AG09309 (cell line): ENCODE results near the gene NAV2.

ENCODE experiments used
- DNase-seq: peaks from one replicate; pipeline ENCODE4 v3.0.0-alpha.2; 2010; ENCODE audit warnings: low read depth
- H3K4me3 ChIP-seq: 2 replicates; pipeline ENCODE4 v1.5.1; 2011; ENCODE audit warnings: mild to moderate bottlenecking, low read depth, low read length, moderate library complexity; ENCODE audit not compliant: control insufficient read depth
- CTCF ChIP-seq: IDR thresholded peaks from 2 replicates; pipeline ENCODE4 v1.5.1; 2011; ENCODE audit warnings: mild to moderate bottlenecking, low read depth, low read length, inconsistent platforms; ENCODE audit not compliant: insufficient read depth, control insufficient read depth; ENCODE audit errors: missing control alignments

Gene NAV2

GRCh38 chr11:20048246-20048645 is 335.6 kb downstream of the NAV2 start:
- no peak overlapping the region for H3K4me3 ChIP-seq
- no peak for TF ChIP-seq CTCF
- DNase-seq: no peak

- TF ChIP-seq CTCF: no peak
- no peak overlapping the region for H3K4me3 ChIP-seq
- DNase-seq: no peak
These were observed 336.1 kb downstream of the NAV2 start for GRCh38 chr11:20048707-20049106.

GRCh38 chr11:20049231-20049630 is 336.6 kb downstream of the NAV2 start:
- no peak overlapping the region for H3K4me3 ChIP-seq
- no peak for TF ChIP-seq CTCF
- DNase-seq: no peak

- no peak overlapping the region for H3K4me3 ChIP-seq
- DNase-seq: no peak
- no peak for TF ChIP-seq CTCF
These were observed 337.4 kb downstream of the NAV2 start for GRCh38 chr11:20050048-20050447.

- DNase-seq: no peak
- no peak for TF ChIP-seq CTCF
- no peak overlapping the region for H3K4me3 ChIP-seq
These were observed 338.1 kb downstream of the NAV2 start for GRCh38 chr11:20050551-20051333.

GRCh38 chr11:20051469-20052399 is 339.1 kb downstream of the NAV2 start:
- no peak for TF ChIP-seq CTCF
- DNase-seq: no peak
- no peak overlapping the region for H3K4me3 ChIP-seq
